ENCODE data around the gene HTR4. TPM values are rescaled to one million over a fixed set of nuclear protein-coding genes. Genes with fewer than 3 reads are reported as not detected.

HTR4 gene
- total RNA-seq, 6 experiments from 2014 or later: not detected

DNA sequence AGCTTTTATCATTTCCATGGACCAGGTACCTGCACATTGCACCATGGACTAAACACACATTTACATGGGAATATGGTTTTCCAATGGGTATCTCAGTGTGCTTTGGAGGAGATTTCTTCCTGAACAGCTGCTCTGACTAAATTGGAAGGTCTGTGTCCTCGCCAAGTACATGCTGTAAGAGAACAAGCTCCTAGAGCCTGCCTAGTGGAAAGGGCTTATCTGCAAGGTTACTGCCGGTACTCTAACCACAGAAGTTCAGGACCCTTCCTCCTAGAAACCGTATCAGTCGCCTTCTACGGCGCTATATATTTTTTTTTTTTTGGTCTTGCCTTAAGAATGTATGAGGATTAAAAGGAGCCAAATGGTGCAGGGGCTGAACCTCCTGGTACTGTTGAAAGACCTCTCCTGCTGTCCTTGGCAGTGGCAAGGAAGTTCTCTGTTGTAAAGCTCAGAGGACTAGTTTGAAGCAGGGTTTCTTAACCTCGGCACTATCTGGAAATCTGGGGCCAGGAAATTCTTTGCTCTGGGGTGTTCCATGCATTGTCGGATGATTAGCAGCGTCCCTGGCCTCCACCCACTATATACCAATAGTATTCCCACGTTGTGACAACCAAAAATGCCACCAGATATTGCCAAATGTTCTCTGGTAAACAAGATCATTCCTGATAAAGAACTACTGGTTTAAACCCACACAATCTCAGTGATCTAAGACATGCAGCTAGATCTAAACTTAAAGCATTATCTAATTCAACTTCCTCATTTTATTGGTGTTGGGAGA, 163.1 kb downstream of the HTR4 start:
- TF ChIP-seq, protein P1, sequence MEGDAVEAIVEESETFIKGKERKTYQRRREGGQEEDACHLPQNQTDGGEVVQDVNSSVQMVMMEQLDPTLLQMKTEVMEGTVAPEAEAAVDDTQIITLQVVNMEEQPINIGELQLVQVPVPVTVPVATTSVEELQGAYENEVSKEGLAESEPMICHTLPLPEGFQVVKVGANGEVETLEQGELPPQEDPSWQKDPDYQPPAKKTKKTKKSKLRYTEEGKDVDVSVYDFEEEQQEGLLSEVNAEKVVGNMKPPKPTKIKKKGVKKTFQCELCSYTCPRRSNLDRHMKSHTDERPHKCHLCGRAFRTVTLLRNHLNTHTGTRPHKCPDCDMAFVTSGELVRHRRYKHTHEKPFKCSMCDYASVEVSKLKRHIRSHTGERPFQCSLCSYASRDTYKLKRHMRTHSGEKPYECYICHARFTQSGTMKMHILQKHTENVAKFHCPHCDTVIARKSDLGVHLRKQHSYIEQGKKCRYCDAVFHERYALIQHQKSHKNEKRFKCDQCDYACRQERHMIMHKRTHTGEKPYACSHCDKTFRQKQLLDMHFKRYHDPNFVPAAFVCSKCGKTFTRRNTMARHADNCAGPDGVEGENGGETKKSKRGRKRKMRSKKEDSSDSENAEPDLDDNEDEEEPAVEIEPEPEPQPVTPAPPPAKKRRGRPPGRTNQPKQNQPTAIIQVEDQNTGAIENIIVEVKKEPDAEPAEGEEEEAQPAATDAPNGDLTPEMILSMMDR (IDR thresholded peaks at IDR 0.05): no peak
- no peak overlapping the region for H3K4me3 Mint-ChIP-seq
- no peaks in the 10 kb centered on the region for H3K36me3 Mint-ChIP-seq (ENCODE audit: low read depth)
- H3K9me3 Mint-ChIP-seq: no peaks in the 10 kb centered on the region
- no peak for DNase-seq
- no peak overlapping the region for H3K27ac Mint-ChIP-seq
- no peaks in the 10 kb centered on the region for H3K4me1 Mint-ChIP-seq (ENCODE audit: low read depth)
- H3K27me3 Mint-ChIP-seq (ENCODE audit: insufficient read depth): peaks cover 10% of the 10 kb centered on the region

DNA sequence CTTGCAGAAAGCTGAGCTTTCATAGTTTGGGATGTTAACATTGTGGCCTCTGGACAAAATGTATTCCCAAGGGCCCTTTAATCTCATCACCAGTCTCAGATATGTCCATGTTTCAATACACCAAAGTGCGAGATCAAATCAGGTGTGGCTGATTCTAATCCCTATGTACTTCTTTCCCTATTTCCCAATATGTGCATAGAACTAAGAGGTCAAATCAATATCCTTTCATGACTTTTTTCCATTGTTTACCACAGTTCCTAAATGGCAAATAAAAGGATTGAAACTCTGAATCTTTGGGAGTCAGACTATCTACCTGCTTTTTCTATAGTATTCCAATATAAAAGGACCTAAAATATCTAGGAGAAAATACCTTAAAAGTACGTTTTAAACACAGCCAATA, 165.6 kb downstream of the HTR4 start:
- TF ChIP-seq, protein P1 (IDR thresholded peaks at IDR 0.05): no peak
- H3K9me3 Mint-ChIP-seq: no peaks in the 10 kb centered on the region
- peaks cover 8% of the 10 kb centered on the region for H3K4me1 Mint-ChIP-seq (ENCODE audit: low read depth)
- no peak for DNase-seq
- H3K36me3 Mint-ChIP-seq (ENCODE audit: low read depth): no peaks in the 10 kb centered on the region
- no peak overlapping the region for H3K27ac Mint-ChIP-seq
- peaks cover 11% of the 10 kb centered on the region for H3K27me3 Mint-ChIP-seq (ENCODE audit: insufficient read depth)
- H3K4me3 Mint-ChIP-seq: no peak overlapping the region

DNA sequence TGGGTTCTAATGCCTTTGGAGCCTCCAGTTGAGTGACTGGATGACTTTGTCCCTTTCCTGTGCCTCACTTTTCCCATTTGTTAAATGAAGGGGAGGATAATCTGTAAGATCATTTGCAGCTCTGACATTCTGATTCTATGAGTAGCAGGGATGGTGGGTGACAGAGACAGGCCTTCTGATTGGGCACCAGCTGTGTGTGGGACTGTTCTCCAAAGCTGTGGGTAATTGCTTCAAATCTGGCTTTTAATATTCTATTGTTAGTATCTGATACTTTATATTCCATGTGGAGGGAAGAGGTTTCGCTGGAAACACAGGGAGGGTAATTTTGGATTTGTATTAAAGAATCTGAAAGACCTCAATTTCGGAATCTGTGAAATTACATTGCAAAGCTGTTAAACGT, 167.9 kb downstream of the HTR4 start:
- TF ChIP-seq, protein P1 (IDR thresholded peaks at IDR 0.05): no peak
- no peak overlapping the region for H3K4me3 Mint-ChIP-seq
- no peak overlapping the region for H3K27ac Mint-ChIP-seq
- H3K36me3 Mint-ChIP-seq (ENCODE audit: low read depth): no peaks in the 10 kb centered on the region
- peaks cover 11% of the 10 kb centered on the region for H3K27me3 Mint-ChIP-seq (ENCODE audit: insufficient read depth)
- no peaks in the 10 kb centered on the region for H3K9me3 Mint-ChIP-seq
- DNase-seq: no peak
- peaks cover 21% of the 10 kb centered on the region for H3K4me1 Mint-ChIP-seq (ENCODE audit: low read depth)

DNA sequence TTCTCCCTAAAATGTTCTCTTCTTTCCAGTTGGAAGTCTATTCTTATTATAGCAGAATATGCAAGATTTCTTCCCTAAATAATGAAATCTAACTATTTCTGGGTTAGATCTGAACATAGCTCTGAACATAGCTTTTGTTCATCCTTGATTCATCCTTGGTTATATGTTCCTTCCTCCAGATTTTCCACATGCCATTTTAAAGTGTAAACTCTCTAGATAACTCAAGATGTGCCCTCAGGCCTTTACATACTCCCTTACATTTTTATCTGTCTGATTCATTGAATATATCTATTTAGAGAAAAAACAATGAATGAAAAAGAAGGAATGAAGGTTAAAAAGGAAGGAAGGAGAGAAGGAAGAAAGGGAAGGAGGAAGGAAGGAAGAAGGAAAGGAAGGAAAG, 169.7 kb downstream of the HTR4 start:
- Mint-ChIP-seq H3K27me3 (ENCODE audit: insufficient read depth) (peaks cover 8% of the 10 kb centered on the region), H3K4me1 (ENCODE audit: low read depth) (peaks cover 21% of the 10 kb centered on the region), H3K36me3 (ENCODE audit: low read depth) (no peaks in the 10 kb centered on the region), H3K9me3 (no peaks in the 10 kb centered on the region), H3K4me3 (no peak overlapping the region), H3K27ac (no peak overlapping the region)
- DNase-seq: peak; percentile 14
- TF ChIP-seq, protein P1 (IDR thresholded peaks at IDR 0.05): no peak

DNA sequence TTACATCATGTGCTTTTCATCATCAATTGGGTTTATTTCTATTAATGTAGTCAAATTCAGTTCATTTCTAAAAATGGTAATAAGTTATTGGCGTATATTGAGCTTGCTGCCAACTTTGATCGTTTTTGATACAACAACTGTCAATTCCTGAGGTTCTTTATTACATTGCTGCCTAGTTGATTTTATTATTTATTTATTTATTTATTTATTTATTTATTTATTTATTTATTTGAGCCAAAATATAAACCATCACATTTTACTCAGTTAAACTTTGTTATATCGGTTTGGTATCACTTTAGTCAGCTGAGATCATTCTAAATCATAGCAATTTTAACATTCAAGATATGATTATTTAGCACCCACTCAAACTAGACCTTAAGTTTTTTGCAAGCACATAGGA, 170.6 kb downstream of the HTR4 start:
- Mint-ChIP-seq H3K36me3 (ENCODE audit: low read depth) (no peaks in the 10 kb centered on the region), H3K4me1 (ENCODE audit: low read depth) (peaks cover 21% of the 10 kb centered on the region), H3K9me3 (no peaks in the 10 kb centered on the region), H3K27ac (no peak overlapping the region), H3K4me3 (no peak overlapping the region), H3K27me3 (ENCODE audit: insufficient read depth) (peaks cover 12% of the 10 kb centered on the region)
- TF ChIP-seq, protein P1 (IDR thresholded peaks at IDR 0.05): no peak
- DNase-seq: no peak
